ENCODE data around the gene CCDC13. TPM values are rescaled to one million over a fixed set of nuclear protein-coding genes. Genes with fewer than 3 reads are reported as not detected.

Gene CCDC13
- total RNA-seq, 4 donors from 2014 or later, result 1.1 to 2.6 (median 1.9) TPM

- no peak for DNase-seq (ENCODE audit: low spot score)
- TF ChIP-seq CTCF (IDR thresholded peaks at IDR 0.05), result no peak
- ATAC-seq (ENCODE audit: low FRiP score), result no peak
Observed at GRCh38 chr3:42764561-42765295, 8.3 kb downstream of the CCDC13 start.

GRCh38 chr3:42764115-42764514 is 8.9 kb downstream of the CCDC13 start:
- no peak for ATAC-seq (ENCODE audit: low FRiP score)
- DNase-seq (ENCODE audit: low spot score), result no peak
- no peak for TF ChIP-seq CTCF (IDR thresholded peaks at IDR 0.05)

GRCh38 chr3:42763021-42763420 is 10.0 kb downstream of the CCDC13 start:
- DNase-seq (ENCODE audit: low spot score) (no peak), ATAC-seq (ENCODE audit: low FRiP score) (peak; percentile 41)
- no peak for TF ChIP-seq CTCF (IDR thresholded peaks at IDR 0.05)

- DNase-seq (ENCODE audit: low spot score) (no peak), ATAC-seq (ENCODE audit: low FRiP score) (no peak)
- TF ChIP-seq CTCF (IDR thresholded peaks at IDR 0.05), result no peak
Observed at GRCh38 chr3:42762046-42762724, 10.9 kb downstream of the CCDC13 start.

GRCh38 chr3:42758126-42758525 is 14.9 kb downstream of the CCDC13 start:
- ATAC-seq (ENCODE audit: low FRiP score), result no peak
- no peak for TF ChIP-seq CTCF (IDR thresholded peaks at IDR 0.05)
- no peak for DNase-seq (ENCODE audit: low spot score)

- TF ChIP-seq CTCF (IDR thresholded peaks at IDR 0.05), result no peak
- DNase-seq (ENCODE audit: low spot score) (no peak), ATAC-seq (ENCODE audit: low FRiP score) (no peak)
Observed at GRCh38 chr3:42756681-42757213, 16.3 kb downstream of the CCDC13 start.

Data from omental fat pad (tissue), 4 donors.